Gastrocnemius medialis (tissue), 4 donors: ENCODE results near the gene CD27.

Source experiments
- POLR2A ChIP-seq, 2 donors: fragments of 450-650 bp; IDR thresholded peaks; one replicate each; pipeline ENCODE4 v1.6.1; 2017; ENCODE audit warnings: antibody characterized with exemption in 2 of 2, mild to moderate bottlenecking in 2 of 2, moderate library complexity in 2 of 2
- TF ChIP-seq, protein P1 (sequence below), 5 experiments: fragments of 450-650 bp in 3 of 5; fragments of 200-600 bp in 2 of 5; sonication (generic) in 2 of 5; IDR thresholded peaks in 4 of 5; conservative IDR thresholded peaks in 1 of 5; 1 replicate in 4 of 5; 2 replicates in 1 of 5; pipeline ENCODE4 v1.5.1; 2016 to 2019; ENCODE audit warnings: antibody characterized with exemption in 5 of 5, mild to moderate bottlenecking in 3 of 5, moderate library complexity in 3 of 5

DNA sequence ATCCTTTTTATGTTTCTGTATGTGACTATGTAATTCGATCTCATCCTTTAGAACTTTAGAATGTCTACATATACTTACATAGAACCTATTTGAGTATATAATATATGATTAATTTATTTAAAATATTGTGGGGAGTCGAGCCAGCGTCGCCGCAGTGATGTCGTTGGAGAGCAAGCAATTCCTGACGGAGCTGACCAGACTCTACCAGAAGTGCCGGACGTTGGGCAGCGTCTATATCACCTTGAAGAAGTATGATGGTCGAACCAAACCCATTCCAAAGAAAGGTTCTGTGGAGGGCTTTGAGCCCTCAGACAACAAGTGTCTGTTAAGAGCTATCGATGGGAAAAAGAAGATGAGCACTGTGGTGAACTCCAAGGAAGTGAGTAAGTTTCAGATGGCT is 6.4 kb upstream of the CD27 start:
- TF ChIP-seq, protein P1, sequence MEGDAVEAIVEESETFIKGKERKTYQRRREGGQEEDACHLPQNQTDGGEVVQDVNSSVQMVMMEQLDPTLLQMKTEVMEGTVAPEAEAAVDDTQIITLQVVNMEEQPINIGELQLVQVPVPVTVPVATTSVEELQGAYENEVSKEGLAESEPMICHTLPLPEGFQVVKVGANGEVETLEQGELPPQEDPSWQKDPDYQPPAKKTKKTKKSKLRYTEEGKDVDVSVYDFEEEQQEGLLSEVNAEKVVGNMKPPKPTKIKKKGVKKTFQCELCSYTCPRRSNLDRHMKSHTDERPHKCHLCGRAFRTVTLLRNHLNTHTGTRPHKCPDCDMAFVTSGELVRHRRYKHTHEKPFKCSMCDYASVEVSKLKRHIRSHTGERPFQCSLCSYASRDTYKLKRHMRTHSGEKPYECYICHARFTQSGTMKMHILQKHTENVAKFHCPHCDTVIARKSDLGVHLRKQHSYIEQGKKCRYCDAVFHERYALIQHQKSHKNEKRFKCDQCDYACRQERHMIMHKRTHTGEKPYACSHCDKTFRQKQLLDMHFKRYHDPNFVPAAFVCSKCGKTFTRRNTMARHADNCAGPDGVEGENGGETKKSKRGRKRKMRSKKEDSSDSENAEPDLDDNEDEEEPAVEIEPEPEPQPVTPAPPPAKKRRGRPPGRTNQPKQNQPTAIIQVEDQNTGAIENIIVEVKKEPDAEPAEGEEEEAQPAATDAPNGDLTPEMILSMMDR (IDR thresholded peaks at IDR 0.05 in 4 of 5, conservative IDR thresholded peaks at IDR 0.05 in 1 of 5), result no peak
- no peak for TF ChIP-seq POLR2A (IDR thresholded peaks at IDR 0.05)
